Activated CD8-positive, alpha-beta memory T cell treated with anti-CD3 and anti-CD28 coated beads for 4 hours (primary cell): ENCODE results near the gene CDNF.
"Not testable (repeated sequence)": the region's sequence is repeated elsewhere in the genome, so short reads cannot be mapped to it uniquely, and the experiment has no call there.

Source experiments
- DNase-seq, 2 donors: peaks; one replicate each; pipeline ENCODE4 v3.0.0-alpha.2; 2020; ENCODE audit warnings: low read depth in 2 of 2

Gene CDNF

DNA sequence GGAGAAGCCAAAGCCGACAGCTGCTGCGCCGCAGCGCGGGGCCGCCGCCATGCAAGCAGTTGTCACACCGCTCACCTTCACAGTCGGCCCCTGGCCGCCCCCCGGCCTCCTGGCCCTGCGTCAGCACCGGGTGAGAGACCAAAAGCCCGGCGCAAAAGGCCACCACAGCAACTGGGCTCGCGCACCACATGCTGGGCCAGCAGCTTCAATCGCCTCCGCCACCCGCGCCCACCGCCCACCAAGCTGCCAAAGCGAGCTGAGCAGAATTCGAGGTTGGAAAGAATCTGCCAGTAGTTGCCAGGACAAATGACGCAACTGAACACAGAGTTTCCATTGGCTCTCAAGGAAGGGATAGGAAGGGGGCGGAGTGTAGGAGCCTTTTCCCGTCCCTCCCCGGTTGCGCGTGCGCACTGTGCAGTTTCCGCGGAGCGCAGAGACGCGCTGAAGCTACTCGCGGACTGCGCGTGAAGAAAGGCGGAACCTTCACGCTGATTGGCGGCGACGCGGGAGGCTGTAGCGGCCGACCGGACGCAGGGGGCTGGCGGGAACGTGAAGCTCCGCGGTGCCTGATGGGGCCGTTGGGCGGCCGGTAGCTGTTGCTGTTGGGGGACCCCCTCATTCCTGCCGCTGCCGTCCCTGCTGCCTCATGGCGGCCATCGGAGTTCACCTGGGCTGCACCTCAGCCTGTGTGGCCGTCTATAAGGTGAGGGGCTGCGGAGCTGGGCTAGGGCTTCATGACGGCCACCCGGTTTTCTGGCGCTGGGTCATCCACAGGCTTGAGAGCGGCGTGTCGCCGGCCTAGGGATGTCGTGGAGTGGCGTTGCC is at the start of gene CDNF, which contains the start of the genes HSPA14 and MSANTD7:
CDNF (minus strand) TSS at position 281 of the 825 bp plus-strand sequence; CDS start at position 190, 91 bp downstream.
HSPA14 (plus strand) TSS at position 550 of the 825 bp plus-strand sequence; CDS start at position 647, 97 bp downstream.
MSANTD7 (plus strand) TSS at position 550 of the 825 bp plus-strand sequence. CDS start 3,979 bp downstream, outside the sequence.
- peak; percentile 98 to 99 for DNase-seq

DNA sequence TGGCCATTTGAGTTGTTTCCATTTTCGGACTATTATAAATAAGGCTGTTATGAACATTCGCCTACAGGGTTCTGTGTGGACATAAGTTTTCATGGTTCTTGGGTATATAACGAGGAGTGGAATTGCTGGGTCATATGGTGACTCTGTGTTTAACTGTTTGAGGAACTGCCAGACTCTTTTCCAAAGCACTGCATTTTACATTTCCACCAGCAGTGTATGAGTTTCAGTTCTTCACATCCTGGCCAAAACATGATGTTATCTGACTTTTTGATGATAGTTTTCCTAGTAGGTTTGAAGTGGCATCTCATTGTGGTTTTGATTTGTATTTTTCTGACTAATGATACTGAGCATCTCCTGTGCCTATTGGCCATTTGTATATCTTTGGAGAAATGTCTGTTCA is 46.2 kb upstream of the CDNF start:
- DNase-seq, result no peak

DNA sequence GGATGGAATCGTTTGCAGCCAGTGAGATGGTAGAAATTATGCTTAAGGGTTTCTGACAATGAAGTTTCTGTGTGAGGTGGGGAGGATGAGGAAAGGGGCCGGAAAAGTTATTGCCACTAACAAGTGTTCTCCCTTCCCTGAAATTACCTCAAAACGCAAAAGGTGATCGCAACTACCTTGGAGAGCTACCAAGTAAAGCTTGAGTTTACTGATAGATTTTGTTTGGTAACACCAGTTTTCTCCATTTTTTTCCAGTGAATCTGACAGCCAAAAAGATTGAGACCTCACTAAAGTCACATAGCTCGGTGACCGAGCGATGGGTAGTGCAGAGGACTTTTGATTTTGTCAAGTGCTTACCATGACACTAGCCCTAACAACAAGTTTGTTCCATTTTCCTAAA is 42.4 kb upstream of the CDNF start:
- DNase-seq, result no peak

- DNase-seq, result no peak
Measured at GRCh38 chr10:14879928-14880193, 42.0 kb upstream of the CDNF start.

DNA sequence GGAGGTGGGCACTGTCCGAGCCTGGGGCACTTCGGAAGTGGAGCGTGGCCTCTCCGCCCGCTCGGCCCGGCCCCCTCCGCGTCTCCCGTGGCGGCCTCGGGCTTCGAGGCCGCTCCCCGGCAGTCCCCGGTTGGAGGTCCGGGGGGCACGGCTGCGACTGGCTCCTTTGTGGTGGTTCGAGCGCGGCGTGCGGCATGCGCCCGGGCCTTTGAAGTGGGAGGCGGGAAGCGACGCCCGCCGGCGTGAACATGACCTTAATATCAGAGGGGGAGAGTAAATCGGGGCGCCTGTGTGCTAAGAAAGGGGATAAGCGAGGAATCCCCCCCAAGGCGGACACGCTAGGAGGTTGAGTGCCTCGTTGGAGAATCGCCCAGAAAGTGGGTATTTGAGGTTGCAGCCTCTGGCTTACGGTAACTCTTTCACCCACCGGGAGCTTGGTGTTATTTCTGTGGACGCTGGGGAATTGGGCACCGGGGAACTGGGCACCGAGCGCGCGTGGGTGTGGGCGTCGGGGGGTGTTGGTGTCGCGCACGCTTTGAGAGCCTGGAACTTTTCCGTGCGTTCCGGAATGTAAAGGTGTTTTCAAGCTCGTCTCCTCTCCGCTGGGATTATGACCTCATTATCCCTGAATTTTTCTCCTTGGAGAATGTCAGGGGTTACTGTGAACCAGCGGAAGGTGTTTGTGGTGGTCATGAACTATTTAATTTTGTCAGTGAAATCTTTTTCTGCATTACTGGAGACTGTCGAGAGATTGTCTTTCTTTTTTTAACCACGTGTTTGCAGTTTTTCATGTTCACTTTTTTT is 41.5 kb upstream of the CDNF start:
- DNase-seq, result peak; percentile 5 to 19

DNA sequence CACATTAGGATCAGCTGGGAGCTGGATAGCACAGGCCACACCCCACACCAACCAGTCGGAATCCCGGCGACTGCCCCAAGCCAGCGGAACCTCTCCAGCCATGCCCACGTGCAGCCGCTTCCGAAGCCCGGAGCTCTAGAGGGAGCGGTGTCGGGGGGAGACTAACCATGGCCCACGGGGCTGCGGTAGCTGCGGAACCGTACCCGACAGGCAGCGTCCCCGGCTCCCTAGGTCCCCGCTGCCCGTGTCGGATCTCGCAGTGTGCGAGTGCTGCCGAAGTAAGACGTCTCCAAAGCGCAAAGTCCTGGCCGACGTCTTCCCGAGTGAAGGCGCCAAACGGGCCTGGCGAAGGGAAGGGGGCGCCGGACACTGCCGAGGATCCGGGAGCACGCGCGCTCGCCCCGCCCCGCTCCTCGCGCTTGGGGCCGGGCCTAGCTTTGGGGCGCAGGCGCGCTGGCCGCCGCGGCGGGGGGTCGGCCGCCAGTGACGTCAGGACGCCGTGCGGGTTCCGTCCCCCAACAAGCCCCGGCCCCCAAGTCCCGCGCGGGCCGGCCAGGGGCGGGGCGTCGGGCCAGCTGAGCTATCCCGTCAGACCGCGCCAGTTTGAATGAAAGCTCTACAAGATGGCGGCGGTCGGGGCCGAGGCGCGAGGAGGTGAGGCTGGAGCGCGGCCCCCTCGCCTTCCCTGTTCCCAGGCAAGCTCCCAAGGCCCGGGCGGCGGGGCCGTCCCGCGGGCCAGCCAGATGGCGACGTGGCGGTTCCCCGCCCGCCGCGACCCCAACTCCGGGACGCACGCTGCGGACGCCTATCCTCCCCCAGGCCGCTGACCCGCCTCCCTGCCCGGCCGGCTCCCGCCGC is 40.7 kb upstream of the CDNF start, which contains the start of gene SUV39H2:
SUV39H2 (plus strand) TSS at position 601 of the 858 bp plus-strand sequence; CDS start at position 624, 23 bp downstream.
- peak; percentile 85 to 87 for DNase-seq

GRCh38 chr10:14876764-14877163 is 38.9 kb upstream of the CDNF start:
- no peak for DNase-seq

GRCh38 chr10:14875941-14876340 is 38.1 kb upstream of the CDNF start:
- no peak for DNase-seq

DNA sequence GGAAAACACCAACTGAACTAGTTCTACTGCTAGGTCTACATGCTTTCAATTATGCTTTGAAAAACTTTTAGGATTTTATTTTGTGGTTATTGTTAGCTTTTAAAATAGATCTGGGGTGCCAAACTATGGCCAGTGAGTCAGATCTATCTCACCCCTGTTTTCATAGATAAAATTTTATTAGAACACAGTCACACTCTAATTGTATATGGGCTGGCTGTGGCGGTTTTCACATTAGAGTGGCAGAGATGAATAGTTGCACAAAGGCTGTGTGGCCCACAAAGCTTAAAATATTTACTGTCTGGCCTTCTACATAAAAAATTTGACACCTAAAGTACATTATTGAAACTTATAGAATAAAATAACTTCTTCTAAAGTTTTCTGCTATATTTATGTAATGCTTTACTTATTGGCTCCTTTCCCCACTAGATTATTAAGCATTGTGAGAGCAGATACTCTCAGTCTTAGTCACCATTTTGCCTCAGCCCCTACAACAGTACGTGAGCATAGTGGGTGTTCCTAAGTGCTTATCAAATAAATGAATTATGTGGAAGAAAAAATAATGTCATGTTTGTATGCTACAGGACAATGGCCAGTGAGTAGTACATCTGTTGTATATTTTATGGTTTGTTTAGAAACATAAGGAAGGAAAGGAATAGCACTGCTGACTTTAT is 35.4 kb upstream of the CDNF start:
- no peak for DNase-seq

DNA sequence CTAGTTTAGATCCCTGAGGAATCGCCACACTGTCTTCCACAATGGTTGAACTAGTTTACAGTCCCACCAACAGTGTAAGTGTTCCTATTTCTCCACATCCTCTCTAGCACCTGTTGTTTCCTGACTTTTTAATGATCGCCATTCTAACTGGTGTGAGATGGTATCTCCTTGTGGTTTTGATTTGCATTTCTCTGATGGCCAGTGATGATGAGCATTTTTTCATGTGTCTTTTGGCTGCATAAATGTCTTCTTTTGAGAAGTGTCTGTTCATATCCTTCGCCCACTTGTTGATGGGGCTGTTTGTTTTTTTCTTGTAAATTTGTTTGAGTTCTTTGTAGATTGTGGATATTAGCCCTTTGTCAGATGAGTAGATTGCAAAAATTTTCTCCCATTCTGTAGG is 27.0 kb upstream of the CDNF start:
- not testable (repeated sequence) for DNase-seq

- not testable (repeated sequence) for DNase-seq
Measured at GRCh38 chr10:14864466-14864865, 26.6 kb upstream of the CDNF start.

GRCh38 chr10:14860791-14861190 is 23.0 kb upstream of the CDNF start:
- no peak for DNase-seq

DNA sequence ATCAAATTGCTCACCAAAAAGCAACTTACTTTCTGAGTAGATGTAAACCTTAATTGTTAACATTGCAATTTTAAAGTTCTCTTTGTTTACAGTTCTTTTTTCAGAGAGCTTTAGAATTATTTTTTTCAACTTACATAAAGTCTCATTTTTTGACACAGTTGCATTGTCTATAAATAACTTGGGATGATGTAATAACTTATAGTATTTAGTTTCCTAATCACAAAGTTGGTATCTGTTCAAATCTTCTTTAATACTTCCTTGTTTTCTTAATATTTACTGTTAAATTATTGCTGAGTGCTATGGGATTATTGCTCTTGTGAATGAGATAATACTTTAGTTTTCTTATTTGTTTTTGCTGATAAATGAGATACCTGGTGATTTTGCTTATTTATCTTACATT is 21.9 kb upstream of the CDNF start:
- DNase-seq, result no peak

DNA sequence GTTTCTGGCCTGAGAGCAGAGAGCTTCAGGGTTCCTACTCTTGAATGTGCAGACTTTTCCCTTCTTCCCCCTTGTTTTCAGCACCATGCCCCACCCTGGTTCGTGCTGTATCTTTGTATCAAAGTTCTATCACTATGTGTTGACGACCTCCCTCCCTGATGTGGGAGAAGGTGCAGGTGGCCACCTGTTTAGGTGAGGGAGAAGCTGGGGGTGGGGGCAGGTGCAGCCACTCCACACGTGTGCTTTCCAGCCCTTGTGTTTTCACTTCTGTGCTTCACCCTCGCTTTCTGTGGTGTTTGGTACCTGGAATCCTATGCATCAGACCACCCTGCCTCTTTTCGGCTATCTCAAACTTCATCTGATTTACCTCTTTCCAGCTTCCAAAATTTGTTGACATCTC is 21.2 kb upstream of the CDNF start:
- DNase-seq, result no peak

DNA sequence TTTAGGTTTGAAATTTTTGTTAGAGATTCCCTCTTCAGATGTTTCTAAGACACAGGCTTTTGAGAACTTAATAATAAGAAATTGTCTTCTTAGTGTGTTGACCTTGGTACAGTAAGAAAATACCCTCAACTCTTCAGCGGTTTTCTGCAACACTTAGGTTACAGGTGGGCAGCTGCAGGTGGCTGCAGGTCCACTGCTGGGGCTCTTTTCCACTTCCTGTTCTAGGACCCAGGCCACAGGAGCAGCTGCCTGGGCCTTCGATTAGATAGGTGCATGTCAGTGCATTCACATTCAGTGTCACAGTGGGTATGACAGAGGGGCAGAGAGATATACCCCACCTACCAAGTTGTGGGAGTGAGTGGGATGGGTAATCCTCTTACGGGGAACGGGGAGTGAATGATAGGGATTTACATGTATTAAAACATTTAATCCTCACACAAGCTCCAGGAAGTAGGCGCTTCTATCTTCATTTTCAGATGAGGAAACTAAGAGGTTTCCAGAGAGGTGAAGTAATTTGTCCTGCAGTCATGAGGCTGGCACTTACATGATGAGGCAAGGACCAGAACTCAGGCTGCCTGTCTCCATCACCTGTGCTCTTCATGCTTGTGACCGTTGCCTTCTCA is 20.6 kb upstream of the CDNF start:
- no peak for DNase-seq

DNA sequence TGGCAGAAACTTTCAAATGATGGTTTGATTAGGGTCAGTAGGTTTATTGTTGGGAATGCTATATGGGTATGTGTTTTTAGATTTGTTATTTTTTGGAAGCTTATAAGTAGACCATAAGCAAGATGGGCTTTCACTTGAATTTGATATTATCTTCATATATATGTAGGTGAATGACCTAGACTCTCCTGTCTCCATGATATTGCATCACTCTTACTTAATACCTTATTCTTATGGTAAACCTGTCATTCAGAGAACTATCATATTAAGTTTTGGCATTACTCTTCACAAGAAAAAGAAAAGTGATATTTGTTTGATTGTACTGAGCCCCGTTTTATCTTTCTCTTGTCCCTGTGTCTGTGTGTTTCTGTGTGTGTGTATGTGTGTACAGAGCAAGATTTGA is 17.6 kb upstream of the CDNF start:
- no peak for DNase-seq

- DNase-seq, result no peak
Measured at GRCh38 chr10:14852236-14852635, 14.4 kb upstream of the CDNF start.

- no peak for DNase-seq
Measured at GRCh38 chr10:14844948-14845347, 7.1 kb upstream of the CDNF start.

- DNase-seq, result no peak
Measured at GRCh38 chr10:14843327-14843988, 5.6 kb upstream of the CDNF start.

GRCh38 chr10:14840178-14840577 is 2.3 kb upstream of the CDNF start:
- no peak for DNase-seq
